NCI-H2227 (cell line): ENCODE results near the gene ADAP1.

Source experiments
- DNase-seq: peaks from one replicate; lab custom pipeline; 2025; ENCODE audit not compliant: unreplicated experiment; lab: John Stamatoyannopoulos, UW

The ADAP1 gene

GRCh38 chr7:988963-989529 is 34.6 kb upstream of the ADAP1 start:
- no peak for DNase-seq

GRCh38 chr7:988426-988911 is 34.0 kb upstream of the ADAP1 start:
- DNase-seq, result no peak

- DNase-seq, result no peak
Measured at GRCh38 chr7:987909-988308, 33.4 kb upstream of the ADAP1 start.

GRCh38 chr7:986766-987751 is 32.6 kb upstream of the ADAP1 start:
- DNase-seq, result no peak

- DNase-seq, result no peak
Measured at GRCh38 chr7:985915-986741, 31.6 kb upstream of the ADAP1 start.

- DNase-seq, result no peak
Measured at GRCh38 chr7:985127-985416, 30.6 kb upstream of the ADAP1 start.

- no peak for DNase-seq
Measured at GRCh38 chr7:984361-985126, 30.1 kb upstream of the ADAP1 start.

- no peak for DNase-seq
Measured at GRCh38 chr7:983616-984071, 29.2 kb upstream of the ADAP1 start.

- no peak for DNase-seq
Measured at GRCh38 chr7:983004-983615, 28.6 kb upstream of the ADAP1 start, which contains the start of gene CYP2W1. Gene CYP2W1 (plus strand): TSS chr7:983181. CDS start chr7:983212, 31 bp downstream.

- no peak for DNase-seq
Measured at GRCh38 chr7:982511-983003, 28.1 kb upstream of the ADAP1 start.

- DNase-seq, result no peak
Measured at GRCh38 chr7:981793-982510, 27.5 kb upstream of the ADAP1 start.

- no peak for DNase-seq
Measured at GRCh38 chr7:979886-980571, 25.5 kb upstream of the ADAP1 start.

GRCh38 chr7:979151-979550 is 24.7 kb upstream of the ADAP1 start:
- DNase-seq, result no peak

GRCh38 chr7:978416-979091 is 24.1 kb upstream of the ADAP1 start:
- no peak for DNase-seq

GRCh38 chr7:978049-978346 is 23.5 kb upstream of the ADAP1 start:
- no peak for DNase-seq

GRCh38 chr7:977326-978048 is 23.0 kb upstream of the ADAP1 start:
- DNase-seq, result peak; percentile 46

GRCh38 chr7:976901-977325 is 22.4 kb upstream of the ADAP1 start:
- DNase-seq, result no peak
